COR-L47 (cell line): Measurements from ENCODE around the gene CCDC124.
"Not testable (repeated sequence)": the region's sequence is repeated elsewhere in the genome, so short reads cannot be mapped to it uniquely, and the experiment has no call there.

Experiments used
- DNase-seq: peaks from one replicate; lab custom pipeline; 2025; lab: John Stamatoyannopoulos, UW

Gene CCDC124

GRCh38 chr19:17932485-17933338 lies at the start of gene CCDC124:
CCDC124 (plus strand) TSS chr19:17933015; CDS start chr19:17936421, 3,406 bp downstream.
- peak; percentile 89 for DNase-seq

- DNase-seq: no peak
These were observed 49.0 kb upstream of the CCDC124 start for GRCh38 chr19:17883627-17884410.

GRCh38 chr19:17886515-17886914 lies 46.3 kb upstream of the CCDC124 start:
- DNase-seq: no peak

- not testable (repeated sequence) for DNase-seq
These were observed 45.6 kb upstream of the CCDC124 start for GRCh38 chr19:17887221-17887620.

GRCh38 chr19:17888260-17888659 lies 44.6 kb upstream of the CCDC124 start:
- no peak for DNase-seq

GRCh38 chr19:17889609-17890214 lies 43.1 kb upstream of the CCDC124 start:
- no peak for DNase-seq

GRCh38 chr19:17893766-17894165 lies 39.0 kb upstream of the CCDC124 start:
- DNase-seq: no peak

GRCh38 chr19:17902701-17903100 lies 30.1 kb upstream of the CCDC124 start:
- DNase-seq: no peak

GRCh38 chr19:17908244-17908643 lies 24.6 kb upstream of the CCDC124 start:
- DNase-seq: no peak

GRCh38 chr19:17909003-17909732 lies 23.6 kb upstream of the CCDC124 start:
- DNase-seq: peak; percentile 8

- DNase-seq: no peak
These were observed 21.9 kb upstream of the CCDC124 start for GRCh38 chr19:17910791-17911360.

GRCh38 chr19:17915940-17916593 lies 16.7 kb upstream of the CCDC124 start:
- no peak for DNase-seq

- DNase-seq: not testable (repeated sequence)
These were observed 14.7 kb upstream of the CCDC124 start for GRCh38 chr19:17918151-17918550.

- not testable (repeated sequence) for DNase-seq
These were observed 13.7 kb upstream of the CCDC124 start for GRCh38 chr19:17919122-17919521.

GRCh38 chr19:17920527-17920926 lies 12.3 kb upstream of the CCDC124 start:
- no peak for DNase-seq

- no peak for DNase-seq
These were observed 10.7 kb upstream of the CCDC124 start for GRCh38 chr19:17922138-17922537.

GRCh38 chr19:17926044-17926443 lies 6.8 kb upstream of the CCDC124 start:
- no peak for DNase-seq

GRCh38 chr19:17929056-17929455 lies 3.8 kb upstream of the CCDC124 start:
- DNase-seq: no peak

GRCh38 chr19:17931532-17932191 lies 1.2 kb upstream of the CCDC124 start:
- peak; percentile 32 for DNase-seq

GRCh38 chr19:17933414-17934129 lies 757 bp downstream of the CCDC124 start:
- DNase-seq: no peak
